Measurements from ENCODE around the gene KMT2D.

The KMT2D gene

GRCh38 chr12:49050507-49051372, 9.9 kb downstream of the KMT2D start:
- DNase-seq: no peak

DNA sequence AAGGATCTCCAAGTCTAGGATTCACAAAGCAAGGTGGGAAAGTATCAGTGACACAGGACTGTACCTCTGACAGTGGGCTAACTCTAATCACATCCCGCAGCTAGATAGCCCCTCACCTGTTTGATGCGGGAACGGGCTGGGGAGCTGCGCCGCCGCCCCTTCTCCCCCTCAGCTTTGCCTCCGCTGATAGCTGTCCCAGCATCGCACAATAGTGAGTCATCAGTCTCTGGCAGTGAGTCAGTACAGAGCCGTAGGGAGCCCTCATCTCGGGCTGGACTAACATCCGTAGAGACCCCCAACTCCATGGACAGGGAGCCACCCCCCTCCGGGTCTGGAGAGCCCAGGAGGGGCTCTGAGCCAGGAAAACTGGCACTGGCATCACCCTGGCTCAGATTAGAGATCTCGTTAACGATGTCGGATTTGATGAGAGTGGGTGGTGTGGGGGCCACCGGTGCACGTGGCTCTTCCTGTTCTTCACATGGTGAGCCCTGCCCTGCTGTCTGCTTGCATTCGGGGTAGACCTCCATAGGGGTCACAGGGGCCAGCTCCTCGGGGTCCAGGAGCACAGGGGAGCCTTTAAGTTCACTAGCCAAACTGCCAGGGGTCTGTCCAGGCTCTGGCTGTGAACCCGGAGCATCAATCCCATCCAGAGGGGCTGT, 10.9 kb downstream of the KMT2D start:
- DNase-seq: no peak

- no peak for DNase-seq
Measured at GRCh38 chr12:49048953-49049352, 11.6 kb downstream of the KMT2D start.

DNA sequence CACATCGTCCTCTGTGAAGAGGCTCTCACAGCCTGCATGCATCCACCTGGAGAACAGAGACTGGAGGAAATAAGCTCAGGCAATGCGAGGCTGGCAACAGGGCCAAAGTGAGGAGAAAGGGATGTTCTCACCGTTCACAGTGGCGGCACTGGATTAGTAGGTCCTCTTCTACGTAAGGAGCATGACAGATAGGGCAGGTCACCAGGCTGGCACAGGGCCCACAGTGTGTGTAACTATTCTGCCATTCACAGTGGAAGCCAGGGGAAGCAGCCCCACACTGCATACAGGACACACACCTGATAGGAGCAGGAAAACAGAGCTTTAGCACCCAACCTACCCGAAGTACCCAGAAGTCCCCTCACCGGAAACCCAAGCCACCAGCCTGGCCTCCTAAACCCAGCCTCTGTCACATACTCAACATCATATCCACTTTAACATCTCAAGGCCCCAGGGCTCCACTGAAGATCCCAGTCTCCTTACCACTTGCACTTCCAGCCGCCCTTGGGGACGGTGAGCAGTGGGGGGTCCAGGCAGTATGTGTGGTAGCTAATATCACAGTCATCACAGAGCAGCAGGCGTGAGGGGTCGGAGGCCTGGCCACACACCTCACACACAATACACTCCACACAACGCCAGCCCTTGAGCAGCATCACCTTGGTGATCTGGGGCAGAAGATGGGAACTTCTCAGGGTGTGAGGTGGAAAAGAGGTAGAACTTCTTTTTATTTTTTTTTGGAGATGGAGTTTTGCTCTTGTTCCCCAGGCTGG, 14.3 kb downstream of the KMT2D start:
- no peak for DNase-seq

DNA sequence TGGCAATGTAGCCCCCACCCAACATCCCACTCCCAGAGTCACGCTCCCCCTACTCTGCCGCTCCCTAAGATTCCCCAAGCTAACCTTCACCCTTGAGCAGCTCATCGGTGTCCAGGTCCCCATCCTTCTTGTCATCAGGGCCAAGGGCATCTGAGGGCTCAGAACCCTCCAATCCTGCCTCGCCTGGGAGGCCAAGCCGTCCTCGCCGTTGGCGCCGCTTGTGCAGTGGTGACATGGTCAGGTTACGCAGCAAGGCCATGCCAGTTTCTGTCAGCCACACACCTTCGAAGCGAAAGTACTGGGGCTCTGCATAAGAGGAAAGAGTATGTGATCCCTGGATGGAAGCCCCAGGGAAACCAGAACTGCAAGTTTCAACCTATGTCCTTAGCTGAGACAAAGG, 15.9 kb downstream of the KMT2D start:
- no peak for DNase-seq

GRCh38 chr12:49043856-49044258, 16.7 kb downstream of the KMT2D start:
- DNase-seq: no peak

DNA sequence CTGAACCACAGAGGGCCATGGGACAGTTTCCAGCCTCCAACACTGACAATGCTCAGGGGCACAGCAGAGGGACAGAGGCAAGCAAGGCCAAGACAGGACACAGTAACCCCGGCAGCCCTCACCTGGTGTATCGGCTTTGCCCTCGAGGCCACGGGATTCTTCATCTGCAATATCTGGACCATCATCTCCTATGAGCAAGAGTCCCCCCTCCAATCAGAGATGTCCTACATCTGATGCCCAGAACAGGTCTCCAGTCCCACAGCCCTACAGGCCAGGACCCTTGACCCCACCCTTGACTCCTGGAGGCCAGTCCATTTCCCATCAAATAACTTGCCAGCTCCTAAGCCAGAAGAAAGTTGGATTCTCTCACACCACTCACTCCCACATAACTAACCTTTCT, 17.4 kb downstream of the KMT2D start:
- no peak for DNase-seq

DNA sequence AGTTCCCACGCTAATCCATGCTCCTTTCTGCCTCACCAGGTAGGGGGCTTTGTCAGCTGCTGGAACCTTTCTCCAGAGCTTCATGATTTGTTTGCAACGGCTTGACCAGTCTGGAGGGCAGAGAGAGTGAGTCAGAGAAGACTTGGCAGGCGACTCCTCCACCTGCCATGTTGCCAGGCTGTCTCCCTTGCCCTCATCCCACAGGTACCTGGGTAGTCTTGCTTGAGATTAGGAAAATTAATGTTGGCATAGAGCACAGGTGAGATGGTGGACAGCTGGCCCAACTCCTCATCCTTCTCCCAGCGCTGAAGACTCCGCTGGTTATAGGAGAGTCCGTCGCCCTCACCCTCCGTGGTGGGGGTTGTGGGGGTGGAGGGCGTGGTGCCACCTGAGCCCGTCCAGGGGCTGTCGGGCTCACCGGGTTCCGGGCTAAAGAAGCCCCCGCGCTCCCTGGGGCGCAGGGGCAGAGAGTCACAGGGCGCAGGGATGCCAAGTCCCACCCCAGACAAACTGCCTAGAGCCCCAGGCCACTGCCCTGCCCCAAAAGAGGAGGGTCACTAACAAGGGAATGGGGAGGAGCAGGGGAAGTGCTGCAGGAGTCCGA, 18.6 kb downstream of the KMT2D start:
- no peak for DNase-seq

DNA sequence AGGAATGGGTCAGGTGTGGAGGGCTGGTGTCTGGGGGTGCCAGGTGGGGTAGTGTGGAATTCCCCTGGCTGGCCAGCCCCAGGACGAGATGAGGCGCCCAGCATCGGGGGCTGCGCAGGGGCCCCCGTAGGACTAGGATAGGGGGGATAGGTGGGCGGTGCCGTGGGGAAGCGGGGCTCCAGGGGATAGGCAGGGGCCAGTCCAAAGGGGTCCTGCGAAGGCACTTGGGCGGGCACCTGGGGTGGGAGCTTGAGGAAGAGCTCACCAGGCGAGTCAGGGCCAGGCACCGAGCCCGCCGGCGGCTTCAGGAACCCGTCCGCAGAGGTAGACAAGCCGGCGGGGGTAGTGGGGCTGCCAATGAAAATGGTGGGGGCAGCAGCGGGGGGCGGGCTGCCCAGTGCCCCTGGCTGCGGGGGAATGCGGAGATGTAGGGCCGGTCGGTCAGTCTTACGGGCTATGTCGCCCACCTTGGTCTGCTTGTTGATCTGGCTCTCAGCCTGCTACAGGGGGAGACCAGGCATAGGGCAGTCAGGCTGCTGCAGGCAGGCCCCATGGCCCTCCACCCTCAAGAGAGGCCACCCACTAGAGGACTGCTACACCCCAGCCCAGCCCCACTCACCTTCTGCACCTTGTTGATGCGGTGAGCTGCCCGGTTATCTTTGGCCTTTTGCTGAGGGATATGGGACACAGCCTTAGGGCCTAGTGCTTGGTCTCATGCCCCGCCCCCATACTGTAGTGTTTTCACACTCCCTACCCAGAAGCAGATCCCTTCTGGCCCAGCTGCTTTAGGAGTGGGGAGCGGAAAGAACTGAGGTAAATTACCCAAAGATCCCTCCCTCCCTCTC, 19.3 kb downstream of the KMT2D start:
- no peak for DNase-seq

- no peak for DNase-seq
Measured at GRCh38 chr12:49040364-49040855, 20.2 kb downstream of the KMT2D start.

GRCh38 chr12:49039421-49040363, 20.9 kb downstream of the KMT2D start:
- no peak for DNase-seq

- no peak for DNase-seq
Measured at GRCh38 chr12:49038291-49038955, 22.2 kb downstream of the KMT2D start.

GRCh38 chr12:49037947-49038237, 22.7 kb downstream of the KMT2D start:
- DNase-seq: no peak

DNA sequence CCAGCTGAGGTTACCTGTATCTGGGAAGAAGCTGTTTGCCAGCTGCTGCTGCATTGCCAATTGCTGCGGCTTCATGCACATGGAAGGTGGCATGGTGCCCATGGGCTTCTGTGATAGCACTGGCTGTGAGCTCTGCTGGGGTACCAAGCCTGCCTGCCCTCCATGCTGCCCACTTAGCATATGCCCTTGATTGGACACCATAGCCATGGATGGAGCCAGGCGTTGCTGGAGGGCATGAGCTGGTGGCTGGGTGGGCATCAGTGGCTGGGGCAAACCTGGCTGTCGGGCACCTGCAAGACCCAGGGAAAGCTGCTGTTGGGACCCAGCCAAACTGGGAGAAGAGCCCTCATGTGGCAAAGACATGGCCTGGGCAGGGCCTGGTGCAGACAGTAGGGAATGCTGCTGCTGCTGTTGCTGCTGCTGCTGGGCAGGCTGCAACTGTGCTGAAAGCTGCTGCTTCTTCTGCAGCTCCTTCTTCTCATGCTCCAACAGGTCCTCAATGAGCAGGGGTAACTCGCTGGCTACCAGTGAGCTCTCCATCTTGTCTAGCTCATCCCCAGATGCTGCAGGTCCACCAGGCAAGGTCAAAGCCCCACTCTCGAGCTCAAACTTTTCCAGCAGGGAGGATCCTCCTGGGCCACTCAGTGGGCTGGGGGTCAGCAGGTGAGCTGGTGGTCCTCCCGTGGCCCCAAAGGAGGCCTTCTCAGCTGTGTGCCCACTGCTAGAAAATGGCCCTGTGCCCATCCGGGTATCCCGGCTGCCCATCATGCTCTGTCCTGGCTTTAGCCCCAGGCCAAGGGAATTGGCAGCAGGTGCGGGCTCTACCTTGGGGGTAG, 23.3 kb downstream of the KMT2D start:
- DNase-seq: no peak

DNA sequence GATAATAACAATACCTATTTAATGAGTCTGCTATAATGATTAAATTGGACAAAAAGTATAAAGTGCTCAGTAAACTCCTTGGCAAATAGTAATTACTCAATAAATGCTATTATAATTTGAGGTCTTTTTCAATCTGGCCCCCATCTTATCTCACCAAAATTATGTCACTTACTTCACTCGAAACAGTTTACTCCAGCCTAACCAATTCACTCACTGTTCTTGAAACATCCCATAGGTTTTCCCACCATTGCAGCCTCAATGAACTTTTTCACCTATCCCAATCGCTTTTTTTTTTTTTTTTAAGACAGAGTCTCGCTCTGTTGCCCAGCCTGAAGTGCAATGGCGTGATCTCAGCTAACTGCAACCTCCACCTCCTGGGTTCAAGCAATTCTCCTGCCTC, 24.6 kb downstream of the KMT2D start:
- DNase-seq: no peak

DNA sequence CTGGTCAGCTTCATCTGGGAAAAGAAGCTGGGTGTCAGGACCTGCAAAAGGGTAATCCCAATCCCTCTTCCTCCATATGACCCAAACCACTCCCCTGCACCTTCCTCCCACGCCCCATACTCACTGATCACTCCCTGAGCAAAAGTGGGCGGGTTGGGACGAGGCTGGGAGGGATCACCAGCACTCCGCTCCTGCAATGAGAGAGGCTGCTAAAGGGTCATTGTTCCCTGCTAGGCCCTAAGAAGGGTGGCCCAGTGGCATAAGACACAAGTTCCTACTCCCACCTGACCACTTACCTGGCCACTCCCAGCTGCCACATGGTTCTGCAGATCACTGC, 26.3 kb downstream of the KMT2D start:
- DNase-seq: no peak

DNA sequence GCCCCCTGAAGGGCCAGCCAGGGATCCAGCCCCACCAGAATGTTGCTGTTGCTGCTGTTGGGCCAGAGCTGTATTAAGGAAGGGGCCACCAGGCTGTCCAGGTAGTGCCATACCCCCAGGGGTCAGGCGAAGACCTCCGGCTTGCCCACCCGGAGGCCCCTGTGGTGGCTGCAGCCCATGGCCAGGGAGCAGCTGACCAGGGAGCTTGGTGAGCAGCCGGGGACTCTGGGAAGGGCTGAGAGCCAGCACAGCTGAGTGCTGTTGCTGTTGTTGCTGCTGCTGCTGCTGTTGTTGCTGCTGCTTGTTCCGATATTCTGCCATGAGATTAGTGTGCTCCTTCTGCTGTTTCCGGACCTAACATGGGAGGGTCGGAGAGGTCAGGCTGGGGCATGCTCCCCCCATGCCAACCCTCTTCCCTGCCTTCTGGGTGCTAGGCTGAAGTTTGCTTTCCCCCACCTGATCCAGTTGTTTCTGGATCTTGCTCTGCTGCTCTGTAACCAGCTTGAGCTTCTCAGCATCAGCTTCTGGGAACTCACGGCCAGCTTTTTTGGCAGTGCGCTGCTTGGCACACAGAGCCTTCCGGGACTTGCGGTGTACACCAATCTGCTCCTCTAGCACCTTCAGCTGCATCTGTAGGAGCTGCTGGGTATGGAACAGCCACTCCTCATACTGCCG, 26.8 kb downstream of the KMT2D start:
- no peak for DNase-seq

GRCh38 chr12:49032679-49033447, 27.7 kb downstream of the KMT2D start:
- no peak for DNase-seq

All from DMS 273 treated with DMSO at 0.1 percent for 48 hours (cell line).